ENCODE measurements around the gene SPRED3. TPM values are rescaled to one million over a fixed set of nuclear protein-coding genes. Genes with fewer than 3 reads are reported as not detected.

Gene SPRED3
- total RNA-seq, 2 experiments from 2014 or later, result 0.45 to 0.74 TPM

DNA sequence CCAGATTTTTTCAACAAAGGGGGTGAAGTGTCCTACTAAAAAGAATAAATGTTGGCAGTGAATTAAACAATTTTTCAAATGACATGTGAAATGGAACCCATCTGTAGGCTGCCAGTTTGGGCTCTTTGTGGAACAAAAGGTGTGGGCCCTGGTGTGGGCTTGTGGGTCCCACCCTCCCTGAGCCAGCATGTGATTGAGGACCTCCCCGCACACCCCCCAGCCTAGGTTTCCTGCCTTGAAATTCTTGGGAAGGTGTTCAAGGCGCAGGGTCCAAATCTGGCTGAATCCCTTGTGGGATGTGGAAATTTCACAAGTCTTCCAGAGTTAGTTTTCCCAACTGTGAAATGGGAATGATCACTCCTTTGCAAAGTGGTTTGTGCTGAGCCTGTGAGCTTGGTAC lies 4.8 kb upstream of the SPRED3 start:
- Mint-ChIP-seq H3K27ac (no peak overlapping the region), H3K9me3 (no peaks in the 10 kb centered on the region), H3K36me3 (peaks cover 58% of the 10 kb centered on the region)

DNA sequence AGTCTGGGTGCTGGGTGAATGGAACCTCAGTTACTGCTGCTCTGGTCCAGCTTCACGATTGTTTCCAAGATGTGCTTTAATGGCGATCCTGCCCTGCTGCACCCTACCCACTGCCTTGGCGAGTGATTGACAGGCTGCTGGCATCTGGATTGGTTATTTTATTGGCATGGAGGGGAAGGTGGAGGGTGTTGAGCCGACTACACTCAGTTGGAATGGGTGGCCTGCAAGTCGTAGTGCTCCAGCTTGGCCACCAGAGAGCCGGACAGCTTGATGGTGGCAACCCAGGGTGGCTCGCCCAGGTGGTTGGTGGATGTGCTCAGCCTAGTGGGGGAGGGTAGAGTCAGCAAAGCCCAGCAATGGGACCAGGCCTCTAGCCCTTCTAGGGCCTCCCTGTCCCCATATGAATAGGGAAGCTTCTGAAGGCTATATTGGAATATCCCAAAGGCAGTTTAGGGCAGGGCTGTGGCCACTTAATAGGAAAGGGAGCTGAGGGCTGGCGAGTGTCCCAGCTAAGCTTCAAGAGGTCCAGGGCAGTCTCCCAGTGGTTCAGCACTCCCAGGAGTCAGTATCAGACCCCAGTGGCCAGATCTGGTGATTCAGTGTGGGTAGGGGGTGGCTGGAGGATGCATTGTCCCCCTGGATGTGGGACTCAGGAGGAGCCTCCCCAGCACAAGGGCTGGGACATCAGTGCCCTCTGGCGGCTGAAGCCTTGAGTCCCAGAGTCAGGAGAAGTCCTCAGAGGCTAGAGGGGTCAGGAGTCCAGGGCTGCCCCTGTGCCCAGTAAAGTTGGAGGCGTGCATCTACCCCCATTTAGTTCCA lies 4.1 kb upstream of the SPRED3 start:
- H3K27ac Mint-ChIP-seq, result peak overlapping the region; percentile 43
- no peak overlapping the region for H3K4me3 Mint-ChIP-seq
- no peak for DNase-seq
- peaks cover 16% of the 10 kb centered on the region for H3K4me1 Mint-ChIP-seq
- H3K36me3 Mint-ChIP-seq, result peaks cover 52% of the 10 kb centered on the region
- no peaks in the 10 kb centered on the region for H3K9me3 Mint-ChIP-seq
- peaks cover 29% of the 10 kb centered on the region for H3K27me3 Mint-ChIP-seq

More for the DNA sequence above, 4.8 kb upstream of the SPRED3 start:
- Mint-ChIP-seq H3K27me3 (peaks cover 27% of the 10 kb centered on the region), H3K4me1 (peaks cover 14% of the 10 kb centered on the region), H3K4me3 (no peak overlapping the region)
- no peak for DNase-seq

DNA sequence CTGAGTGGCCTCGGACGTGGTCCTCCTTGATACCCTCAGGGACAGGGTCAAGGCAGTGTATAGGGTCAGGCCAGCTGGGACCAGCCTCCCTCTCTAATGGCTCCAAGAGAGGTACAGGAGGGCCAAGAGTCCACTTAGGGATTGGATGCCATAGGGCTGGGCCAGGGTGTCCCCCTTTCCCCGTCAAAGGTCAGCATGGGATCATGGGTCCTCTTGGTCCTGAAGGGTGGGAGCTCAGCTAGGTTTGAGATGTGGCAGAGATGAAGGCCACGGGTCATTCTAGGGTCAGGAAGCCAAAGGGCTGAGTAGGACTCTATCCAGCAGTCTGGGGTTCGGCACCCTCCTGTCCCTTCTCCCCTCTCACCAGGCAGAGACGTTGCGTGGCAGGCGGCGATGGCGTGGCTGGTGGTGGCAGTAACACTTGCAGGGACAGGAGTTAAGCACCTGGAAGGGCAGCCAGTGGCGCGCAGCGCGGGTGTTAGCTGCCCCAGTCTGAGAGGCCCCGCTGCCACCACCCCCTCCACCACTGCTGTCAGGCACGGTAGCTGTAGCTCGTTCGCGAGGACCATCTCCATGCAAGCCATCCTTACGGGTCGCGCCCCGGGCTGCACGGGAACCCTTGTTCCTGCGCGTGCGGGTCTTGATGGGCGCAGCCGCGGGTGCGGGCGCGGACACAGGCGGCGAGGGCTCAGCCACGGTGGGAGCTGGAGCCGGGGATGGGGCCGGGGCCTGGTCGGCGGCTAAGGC lies 3.3 kb upstream of the SPRED3 start:
- H3K27ac Mint-ChIP-seq, result no peak overlapping the region
- H3K4me1 Mint-ChIP-seq, result peaks cover 18% of the 10 kb centered on the region
- DNase-seq, result no peak
- H3K27me3 Mint-ChIP-seq, result peaks cover 37% of the 10 kb centered on the region
- H3K4me3 Mint-ChIP-seq, result no peak overlapping the region
- H3K36me3 Mint-ChIP-seq, result peaks cover 46% of the 10 kb centered on the region
- H3K9me3 Mint-ChIP-seq, result no peaks in the 10 kb centered on the region

DNA sequence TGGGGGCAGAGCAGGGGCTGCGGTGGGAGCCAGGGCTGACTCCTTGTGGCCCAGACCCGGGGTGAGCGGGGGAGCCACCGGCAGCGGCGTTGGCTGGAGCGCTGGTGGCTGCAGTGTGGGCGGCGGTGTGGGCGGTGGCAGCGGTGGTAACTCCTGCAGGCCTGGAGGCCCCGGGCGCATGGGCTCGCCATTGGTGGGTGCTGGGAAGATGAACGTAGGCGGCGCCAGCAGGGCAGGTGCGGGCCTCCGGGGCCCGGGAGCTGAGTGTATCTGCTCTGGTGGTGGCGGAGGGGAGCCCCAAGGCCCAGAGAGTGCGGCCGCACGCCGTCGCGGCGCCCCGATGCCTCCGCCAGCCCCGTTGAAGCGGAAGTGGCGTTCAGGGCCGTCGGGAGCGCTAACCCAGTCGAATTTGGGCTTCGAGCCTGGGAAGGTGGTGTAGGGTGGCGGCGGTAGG lies 2.7 kb upstream of the SPRED3 start:
- Mint-ChIP-seq H3K27ac (no peak overlapping the region), H3K36me3 (peaks cover 44% of the 10 kb centered on the region), H3K9me3 (no peaks in the 10 kb centered on the region), H3K4me3 (no peak overlapping the region), H3K4me1 (peaks cover 18% of the 10 kb centered on the region), H3K27me3 (peaks cover 43% of the 10 kb centered on the region)
- no peak for DNase-seq

DNA sequence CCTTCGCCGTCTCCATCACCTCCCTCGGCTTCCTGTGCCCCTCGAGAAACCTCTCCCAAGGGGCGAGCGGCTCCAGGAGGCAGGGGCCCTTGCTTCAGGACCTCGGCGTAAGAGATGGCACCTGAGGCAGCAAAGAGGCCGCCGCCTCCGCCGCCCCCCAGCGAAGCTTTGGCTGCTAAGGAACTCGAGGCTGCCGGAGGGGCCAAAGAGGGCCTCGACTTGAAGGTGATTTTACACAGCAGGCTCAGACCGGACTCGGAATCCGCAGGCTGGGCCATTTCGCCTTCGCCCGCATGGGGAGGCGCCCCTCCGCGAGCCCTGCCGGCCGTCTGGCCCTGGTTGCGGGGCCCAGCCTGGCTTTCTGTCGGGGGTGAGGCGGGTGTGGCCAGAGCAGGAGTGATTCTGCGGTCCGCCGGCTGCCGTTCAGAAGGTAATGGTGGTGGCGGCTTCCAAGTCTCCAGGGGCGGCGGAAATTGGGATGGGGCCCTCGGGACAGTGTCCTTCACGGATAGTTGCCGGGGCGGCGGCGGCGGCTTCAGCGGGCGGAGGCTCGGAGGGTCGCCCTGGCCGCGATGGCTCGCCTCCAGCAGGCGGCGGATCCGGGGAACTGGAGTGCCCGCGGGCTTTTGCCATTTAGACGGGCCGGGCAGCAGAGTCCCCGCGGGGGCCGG lies 2.1 kb upstream of the SPRED3 start:
- Mint-ChIP-seq H3K27me3 (peaks cover 49% of the 10 kb centered on the region), H3K36me3 (peaks cover 39% of the 10 kb centered on the region), H3K4me1 (peaks cover 18% of the 10 kb centered on the region), H3K27ac (no peak overlapping the region), H3K9me3 (no peaks in the 10 kb centered on the region), H3K4me3 (no peak overlapping the region)
- no peak for DNase-seq

DNA sequence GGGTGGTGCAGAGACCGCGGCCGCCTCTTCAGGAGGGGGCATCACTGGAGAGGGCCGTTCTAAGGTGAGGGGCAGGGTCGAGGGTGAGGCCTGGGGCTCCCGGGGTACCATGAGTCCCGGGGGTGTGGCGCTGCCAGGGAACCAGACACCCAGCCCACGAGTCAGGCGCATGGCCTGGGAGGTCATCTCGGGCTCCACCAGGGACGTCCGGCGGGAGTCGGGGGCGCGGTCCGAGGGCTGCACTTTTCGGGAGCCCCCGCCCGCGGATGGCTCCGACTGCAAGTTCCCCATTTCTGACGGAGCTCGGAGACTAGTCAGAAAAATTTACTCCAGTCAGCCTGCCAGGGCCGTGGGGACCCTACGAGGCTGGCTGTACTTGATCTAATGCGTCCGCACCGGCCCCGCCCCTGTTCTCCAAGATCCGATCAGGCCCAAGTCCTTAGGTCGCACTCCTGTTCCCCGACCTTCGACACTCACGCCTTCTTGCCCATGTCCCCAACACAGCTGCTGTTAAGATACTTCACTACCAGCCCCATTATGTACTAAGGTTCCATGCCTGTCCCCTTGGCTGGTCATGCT lies 1.4 kb upstream of the SPRED3 start:
- no peak overlapping the region for H3K27ac Mint-ChIP-seq
- peaks cover 51% of the 10 kb centered on the region for H3K27me3 Mint-ChIP-seq
- H3K36me3 Mint-ChIP-seq, result peaks cover 33% of the 10 kb centered on the region
- no peak for DNase-seq
- H3K9me3 Mint-ChIP-seq, result no peaks in the 10 kb centered on the region
- peaks cover 18% of the 10 kb centered on the region for H3K4me1 Mint-ChIP-seq
- H3K4me3 Mint-ChIP-seq, result peak overlapping the region; percentile 68

DNA sequence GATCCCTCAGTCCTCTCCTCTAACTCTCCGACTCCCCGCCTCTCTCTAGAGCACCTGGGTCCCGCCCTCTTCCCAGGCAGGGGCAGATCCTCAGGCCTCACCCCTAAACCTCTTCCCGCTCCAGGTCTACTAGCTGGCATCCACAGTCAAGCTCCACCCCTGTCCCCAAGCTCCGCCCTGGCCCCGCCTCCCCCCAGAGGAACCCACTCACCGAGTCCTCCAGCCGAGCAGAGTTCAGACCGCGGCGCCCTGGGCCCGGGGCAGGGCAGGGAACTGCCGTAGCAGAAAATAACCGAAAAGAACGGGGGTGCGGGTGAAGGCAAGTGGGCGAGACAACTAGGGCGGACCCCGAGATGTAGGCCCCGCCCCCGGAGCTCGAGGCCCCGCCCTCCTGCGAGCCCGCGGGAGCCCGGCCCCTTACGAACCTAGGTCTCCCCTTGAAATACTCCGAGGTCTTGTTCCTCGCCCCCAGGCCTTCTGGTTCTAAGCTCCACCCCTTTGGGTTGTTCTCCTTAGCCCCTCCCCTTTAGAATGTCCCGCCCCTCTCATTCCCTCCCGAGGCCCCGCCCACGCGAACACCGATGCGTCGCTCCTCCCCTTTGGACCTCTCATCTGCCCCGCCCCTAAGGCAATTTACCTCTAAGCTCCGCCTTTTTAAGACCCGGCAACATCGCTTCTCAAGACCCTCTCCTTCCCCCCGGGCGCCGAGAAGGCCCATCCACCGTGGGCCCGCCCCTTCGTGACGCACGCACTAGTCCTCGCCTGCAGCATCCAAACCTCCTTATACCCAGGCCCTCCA lies 748 bp upstream of the SPRED3 start, which contains the start of gene GGN:
GGN (minus strand) TSS at position 485 of the 799 bp plus-strand sequence. CDS start 773 bp downstream, outside the sequence.
- peak; percentile 77 for DNase-seq
- peaks cover 26% of the 10 kb centered on the region for H3K36me3 Mint-ChIP-seq
- H3K4me1 Mint-ChIP-seq, result peaks cover 18% of the 10 kb centered on the region
- H3K27me3 Mint-ChIP-seq, result peaks cover 51% of the 10 kb centered on the region
- no peak within 1 kb of the TSS for H3K27ac Mint-ChIP-seq
- H3K9me3 Mint-ChIP-seq, result no peaks in the 10 kb centered on the region
- H3K4me3 Mint-ChIP-seq, result peak within 1 kb of the TSS; percentile 80

DNA sequence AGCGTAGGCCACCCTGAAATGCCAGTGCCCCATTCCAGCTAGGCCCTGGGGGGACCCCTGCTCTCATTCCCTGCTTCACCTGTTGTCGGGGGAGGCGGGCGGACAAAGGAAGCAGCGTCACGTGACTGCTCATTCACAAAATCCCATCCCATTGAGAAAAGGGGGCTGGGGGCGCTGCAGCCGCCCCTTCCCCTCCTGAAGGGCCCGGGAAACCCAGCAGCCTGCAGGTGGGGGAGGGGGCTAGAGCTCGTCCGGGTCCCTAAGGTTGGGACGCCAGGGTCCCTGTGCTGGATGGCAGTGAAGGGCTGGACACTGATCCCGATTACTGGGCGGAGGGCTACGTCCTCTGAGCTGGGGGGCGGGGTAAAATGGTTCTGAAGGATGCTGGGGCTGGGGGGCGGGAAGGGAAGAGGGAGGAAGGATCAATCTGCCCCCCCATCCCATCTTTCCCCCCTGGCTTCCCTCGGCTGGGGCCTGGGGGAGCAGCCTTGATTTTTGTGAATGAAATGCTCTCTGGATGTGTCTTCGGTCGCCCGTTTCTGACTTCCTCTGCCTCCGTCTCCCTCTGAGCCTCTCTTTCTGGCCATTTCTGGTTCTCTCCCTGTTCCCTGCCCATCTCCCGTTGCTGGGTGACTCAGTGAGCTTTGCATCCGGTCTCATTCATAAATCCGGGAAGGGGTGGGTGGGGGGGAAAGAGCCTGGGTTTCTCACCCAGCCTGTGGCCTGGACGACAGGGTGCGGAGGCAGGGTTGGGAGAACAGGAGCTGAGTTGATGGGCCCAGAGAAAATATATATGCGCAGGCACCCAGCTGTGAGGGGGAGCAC lies 816 bp downstream of the SPRED3 start:
- no peak for DNase-seq
- no peaks in the 10 kb centered on the region for H3K9me3 Mint-ChIP-seq
- peaks cover 49% of the 10 kb centered on the region for H3K27me3 Mint-ChIP-seq
- H3K4me1 Mint-ChIP-seq, result peaks cover 20% of the 10 kb centered on the region
- peaks cover 15% of the 10 kb centered on the region for H3K36me3 Mint-ChIP-seq
- H3K27ac Mint-ChIP-seq, result no peak overlapping the region
- H3K4me3 Mint-ChIP-seq, result peak overlapping the region; percentile 19

DNA sequence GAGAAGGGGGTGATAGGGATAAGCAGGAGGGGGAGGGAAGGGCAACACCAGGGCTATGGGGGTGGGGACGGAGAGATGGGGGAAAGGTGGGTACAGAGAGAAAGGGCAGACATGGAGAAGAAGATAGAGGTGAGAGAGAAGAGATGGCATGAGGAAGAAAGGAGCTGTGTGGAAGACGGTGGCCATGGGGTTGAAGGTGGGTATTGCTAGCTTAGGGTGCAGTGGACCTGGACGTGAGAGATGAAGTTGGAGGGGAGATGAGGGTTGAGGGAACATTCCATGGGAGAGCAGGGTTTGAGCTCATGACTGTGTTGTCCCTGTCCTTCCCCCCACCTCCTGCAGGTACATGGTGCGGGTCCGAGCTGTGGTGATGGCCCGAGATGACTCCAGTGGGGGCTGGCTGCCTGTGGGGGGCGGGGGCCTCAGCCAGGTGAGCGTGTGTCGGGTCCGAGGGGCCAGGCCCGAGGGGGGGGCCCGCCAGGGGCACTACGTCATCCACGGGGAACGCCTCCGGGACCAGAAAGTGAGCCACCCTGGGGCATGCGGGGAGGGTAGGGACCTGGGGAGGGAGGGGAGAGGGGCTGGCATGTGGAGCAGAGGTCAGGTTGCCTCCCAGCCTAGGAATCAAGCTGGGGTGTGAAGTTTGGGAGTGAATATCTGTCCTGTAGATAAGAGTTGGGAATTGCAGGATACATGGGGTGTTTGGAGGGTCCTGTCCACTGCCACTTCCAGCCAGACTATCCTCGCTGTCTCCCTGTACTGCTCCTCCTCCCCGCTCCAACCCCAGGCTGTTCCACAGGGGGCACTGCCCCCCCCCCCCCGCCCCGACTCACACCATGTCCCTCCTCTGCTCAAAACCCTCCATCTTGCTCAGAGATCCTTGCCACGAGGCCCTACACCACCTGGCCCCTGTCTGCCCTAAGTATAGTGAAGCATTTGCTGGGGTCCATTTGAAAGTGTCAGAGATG lies 1.7 kb downstream of the SPRED3 start:
- no peak overlapping the region for H3K4me3 Mint-ChIP-seq
- no peak for DNase-seq
- no peak overlapping the region for H3K27ac Mint-ChIP-seq
- H3K36me3 Mint-ChIP-seq, result peaks cover 5% of the 10 kb centered on the region
- no peaks in the 10 kb centered on the region for H3K9me3 Mint-ChIP-seq
- H3K4me1 Mint-ChIP-seq, result peaks cover 22% of the 10 kb centered on the region
- H3K27me3 Mint-ChIP-seq, result peaks cover 41% of the 10 kb centered on the region

DNA sequence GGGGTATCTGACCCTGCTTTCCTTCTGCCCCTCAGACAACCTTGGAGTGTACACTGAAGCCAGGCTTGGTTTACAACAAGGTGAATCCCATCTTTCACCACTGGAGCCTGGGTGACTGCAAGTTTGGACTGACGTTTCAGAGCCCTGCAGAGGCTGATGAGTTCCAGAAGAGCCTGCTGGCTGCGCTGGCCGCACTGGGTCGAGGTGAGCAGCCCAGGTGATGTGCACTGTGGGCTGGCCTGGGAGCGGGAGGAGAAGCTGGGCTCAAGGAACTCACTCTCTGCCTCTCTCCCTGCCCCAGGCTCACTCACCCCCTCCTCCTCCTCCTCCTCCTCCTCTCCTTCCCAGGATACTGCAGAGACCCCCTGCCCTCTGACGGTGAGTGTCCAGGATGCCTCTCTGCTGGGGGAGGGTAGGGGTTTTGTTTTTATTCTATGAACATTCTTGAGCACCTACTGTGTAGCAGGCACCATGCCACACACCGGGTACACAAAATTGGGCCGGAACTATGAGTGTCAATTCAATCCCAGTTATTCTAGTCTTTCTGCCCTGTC lies 3.5 kb downstream of the SPRED3 start:
- Mint-ChIP-seq H3K27ac (no peak overlapping the region), H3K4me3 (no peak overlapping the region), H3K36me3 (peaks cover 5% of the 10 kb centered on the region), H3K4me1 (peaks cover 27% of the 10 kb centered on the region), H3K27me3 (peaks cover 41% of the 10 kb centered on the region), H3K9me3 (no peaks in the 10 kb centered on the region)
- DNase-seq, result no peak

DNA sequence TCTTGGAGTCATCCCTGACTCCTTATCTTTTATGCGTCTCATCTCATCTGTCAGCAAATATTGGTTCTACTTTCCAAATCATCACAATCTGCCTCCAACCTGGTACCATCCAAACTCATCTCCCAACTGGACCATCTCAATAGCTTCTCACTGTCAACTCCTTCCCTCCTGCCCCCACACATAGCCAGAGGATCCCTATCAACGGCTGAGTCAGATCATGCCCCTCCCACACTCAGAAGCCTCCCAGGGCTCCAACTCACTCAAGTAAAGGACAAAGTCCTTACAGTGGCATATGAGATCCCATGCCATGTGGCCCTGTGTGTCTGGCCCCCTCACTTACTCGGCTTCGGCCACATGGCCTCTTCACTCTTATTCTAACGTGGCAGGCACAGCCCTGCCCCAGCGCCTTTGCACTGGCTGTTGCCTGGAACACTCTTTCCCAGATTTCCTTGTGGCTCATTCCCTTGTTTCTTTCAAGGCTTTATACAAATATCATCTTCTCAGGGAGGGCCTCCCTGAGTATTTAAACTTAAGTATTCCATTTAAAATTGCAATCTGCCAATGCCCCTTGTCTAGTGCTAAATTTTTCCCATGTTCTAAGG lies 4.3 kb downstream of the SPRED3 start:
- H3K9me3 Mint-ChIP-seq, result no peaks in the 10 kb centered on the region
- no peak overlapping the region for H3K27ac Mint-ChIP-seq
- no peak for DNase-seq
- H3K4me1 Mint-ChIP-seq, result peaks cover 22% of the 10 kb centered on the region
- H3K36me3 Mint-ChIP-seq, result no peaks in the 10 kb centered on the region
- no peak overlapping the region for H3K4me3 Mint-ChIP-seq
- H3K27me3 Mint-ChIP-seq, result peaks cover 36% of the 10 kb centered on the region

DNA sequence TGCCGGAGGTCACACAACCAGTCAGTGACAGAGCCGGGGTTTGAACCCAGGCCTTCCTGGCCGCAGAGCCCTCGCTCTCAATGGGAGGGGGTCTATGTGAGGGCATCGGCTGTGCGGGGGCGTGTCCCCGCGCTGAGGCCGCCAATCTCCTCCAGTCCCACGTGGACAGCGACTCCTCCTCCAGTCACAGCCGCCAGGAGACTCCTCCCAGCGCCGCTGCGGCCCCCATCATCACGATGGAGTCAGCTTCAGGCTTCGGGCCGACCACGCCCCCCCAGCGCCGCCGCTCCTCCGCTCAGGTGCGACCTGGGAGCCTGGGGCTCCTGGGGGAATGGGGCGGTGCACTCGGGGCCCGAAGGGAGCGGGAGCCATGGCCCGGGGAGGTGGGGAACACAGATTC lies 6.0 kb downstream of the SPRED3 start:
- DNase-seq, result peak; percentile 85
- H3K4me1 Mint-ChIP-seq, result peaks cover 15% of the 10 kb centered on the region
- no peaks in the 10 kb centered on the region for H3K9me3 Mint-ChIP-seq
- H3K27ac Mint-ChIP-seq, result peak overlapping the region; percentile 62
- peak overlapping the region; percentile 80 for H3K4me3 Mint-ChIP-seq
- H3K27me3 Mint-ChIP-seq, result peaks cover 26% of the 10 kb centered on the region
- no peaks in the 10 kb centered on the region for H3K36me3 Mint-ChIP-seq

Measured in activated naive CD8-positive, alpha-beta T cell treated with anti-CD3 and anti-CD28 coated beads for 36 hours (primary cell).